ENCODE measurements around the gene HLA-DQB1. TPM values are rescaled to one million over a fixed set of nuclear protein-coding genes. Genes with fewer than 3 reads are reported as not detected.
A peak's percentile ranks its signal among the peaks of the same experiment; 100 is the strongest.

The HLA-DQB1 gene
- total and polyA plus RNA-seq, 2 of the 13 experiments (the other 11 are each of a cell fraction or from before 2014, with no cell fraction given) = not detected

GRCh38 chr6:32697031-32697430 lies 30.6 kb upstream of the HLA-DQB1 start (continued):
- TF ChIP-seq NR0B2 (CRISPR knock-in tag; IDR thresholded peaks at IDR 0.05) (no peak), IRF2 (CRISPR knock-in tag; IDR thresholded peaks at IDR 0.05) (no peak), NCOA5 (CRISPR knock-in tag; IDR thresholded peaks at IDR 0.05) (no peak), ATF1 (CRISPR knock-in tag; IDR thresholded peaks at IDR 0.05) (no peak)

- Histone ChIP-seq H3K27me3 (ENCODE audit: control insufficient read depth in 1 of 2, insufficient read depth in 2 of 2, low read length in 2 of 2) (0 out of 5 replicates have a peak, but pooled peaks cover 0 to 2% of the 10 kb centered on the region in 2 experiments), H3K4me3 (replicated peaks in 1 of 3; ENCODE audit: insufficient read depth in 1 of 3, low read depth in 2 of 3, low read length in 3 of 3) (no peak overlapping the region), H3K9ac (ENCODE audit: insufficient read depth, low read depth, low read length) (no peak overlapping the region), H4K20me1 (ENCODE audit: insufficient read depth, low read length) (no peaks in the 10 kb centered on the region), H3K4me2 (ENCODE audit: low read depth, low read length) (no peak overlapping the region), H3K27ac (ENCODE audit: extremely low read length, insufficient read depth, low read length) (no peak overlapping the region), H3K4me1 (ENCODE audit: insufficient read depth, low read length) (no peaks in the 10 kb centered on the region), H2AFZ (ENCODE audit: low read length) (no peak overlapping the region), H3K36me3 (replicated peaks in 1 of 2; ENCODE audit: control insufficient read depth in 1 of 2, insufficient read depth in 2 of 2, low read length in 2 of 2) (no peaks in the 10 kb centered on the region), H3K79me2 (ENCODE audit: insufficient read depth, low read length) (no peaks in the 10 kb centered on the region), H3K9me3 (ENCODE audit: low read length) (no peaks in the 10 kb centered on the region)
- DNase-seq (ENCODE audit: low spot score) = peak; percentile 35
- ChIA-PET POLR2A (no interaction called here), CTCF (ENCODE audit: low intra/inter-chr PET ratio, low total read pairs) (interaction anchor here (1.5 to 1.7 kb wide), 3 partner anchors 260 to 278 kb away, joined by 5 to 7 read pairs (median 6); no protein-coding TSS in a partner anchor)
- WGBS (ENCODE audit: low lambda C conversion rate) = 0% methylated on average over 1 of the region's 1 CpG
- no TSS peak for BruUV-seq (replicated peaks)
- no peak for FAIRE-seq
- in situ Hi-C loops (cut with HindIII; ENCODE audit: extremely low pct_ligation_motif_present, low pct_unique_long_range_greater_than_20kb) (no loop called here), intact Hi-C loops (cut with micrococcal nuclease; ENCODE audit: unreplicated experiment) (loop anchor here (10.0 kb wide), 1 partner anchor 447 kb away; no protein-coding TSS in a partner anchor)
- ATAC-seq = peak; percentile 68
- TF ChIP-seq GATAD2A (CRISPR knock-in tag; IDR thresholded peaks at IDR 0.05) (no peak), GRHL1 (CRISPR knock-in tag; conservative IDR thresholded peaks at IDR 0.05) (no peak), ZNF207 (IDR thresholded peaks at IDR 0.05; ENCODE audit: borderline replicate concordance) (no peak), SETDB1 (CRISPR knock-in tag; IDR thresholded peaks at IDR 0.05; ENCODE audit: borderline replicate concordance) (no peak), ZNF468 (CRISPR knock-in tag; IDR thresholded peaks at IDR 0.05) (no peak), ZBTB33 (CRISPR knock-in tag; IDR thresholded peaks at IDR 0.05) (no peak), ZNF333 (CRISPR knock-in tag; IDR thresholded peaks at IDR 0.05; ENCODE audit: borderline replicate concordance) (no peak), CTCF (CRISPR knock-in tag; IDR thresholded peaks at IDR 0.05) (peak; percentile 74), BRF2 (CRISPR knock-in tag; IDR thresholded peaks at IDR 0.05) (no peak), STAG1 (CRISPR knock-in tag; IDR thresholded peaks at IDR 0.05) (peak; percentile 78), ZNF570 (CRISPR knock-in tag; IDR thresholded peaks at IDR 0.05; ENCODE audit: borderline replicate concordance) (no peak), ZFP36L1 (CRISPR knock-in tag; IDR thresholded peaks at IDR 0.05) (no peak)
These were observed 25.6 kb upstream of the HLA-DQB1 start for GRCh38 chr6:32692019-32692418.

All from HepG2 (cell line).